ENCODE data around the gene TENT4A. TPM values are rescaled to one million over a fixed set of nuclear protein-coding genes. Genes with fewer than 3 reads are reported as not detected.

Gene TENT4A
- total RNA-seq, 1 experiment from 2014 or later: 39.3 TPM

DNA sequence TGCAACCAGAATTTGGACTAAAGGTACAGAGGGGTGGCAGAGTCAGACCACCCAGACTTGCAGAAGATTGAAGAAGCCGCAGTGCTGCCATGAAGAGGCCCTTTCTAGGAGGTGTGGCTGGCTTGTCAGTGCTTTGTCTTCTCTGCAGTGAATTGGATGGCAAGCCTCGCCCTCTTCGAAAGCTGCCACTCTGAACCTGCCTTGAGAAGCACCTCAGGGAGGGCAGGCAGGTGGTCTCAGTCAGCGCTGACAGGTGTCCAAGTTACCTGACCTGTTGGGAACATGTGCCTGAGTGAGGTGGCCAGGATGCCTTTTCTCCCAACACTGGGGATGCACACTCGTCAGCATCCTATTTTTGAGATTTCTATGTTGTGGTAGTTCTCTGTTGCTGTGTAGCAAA, 6.2 kb downstream of the TENT4A start:
- DNase-seq: no peak

DNA sequence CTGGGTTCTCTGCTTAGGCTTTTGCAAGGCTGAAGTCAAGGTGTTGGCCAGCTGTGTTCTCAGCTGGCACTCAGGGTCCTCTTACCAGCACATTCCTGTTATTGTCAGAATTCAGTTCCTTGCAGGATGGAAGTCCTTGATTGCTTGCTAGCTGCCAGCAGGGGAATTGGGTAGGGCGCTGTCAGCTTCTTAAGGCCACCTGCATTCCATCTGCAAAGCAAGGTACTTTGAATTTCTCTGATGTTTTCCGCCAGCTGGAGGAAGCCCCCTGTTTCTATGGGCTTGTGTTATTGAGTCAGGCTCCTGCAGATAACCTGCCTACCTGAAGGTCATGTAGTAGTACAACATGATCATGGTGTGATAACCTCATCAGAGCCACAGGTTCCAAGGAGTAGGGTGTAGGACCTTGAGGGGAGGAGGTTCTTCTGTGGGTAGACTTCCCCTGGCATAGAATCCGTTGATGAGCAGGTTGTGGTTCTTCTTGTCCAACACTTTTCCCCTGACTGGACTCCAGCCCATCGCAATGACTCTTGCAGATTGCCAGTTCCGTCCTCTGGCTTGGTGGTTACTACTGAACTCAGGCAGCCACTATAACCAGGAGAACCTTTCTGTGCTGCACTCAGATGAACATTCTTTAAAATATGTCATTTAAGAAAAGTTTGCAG, 6.8 kb downstream of the TENT4A start:
- no peaks in the 10 kb centered on the region for H3K27me3 ChIP-seq (ENCODE audit: low read length)
- ChIA-PET POLR2A (ENCODE audit: unreplicated experiment) (no interaction called here), CTCF (no interaction called here)
- H4K20me1 ChIP-seq (ENCODE audit: low read length): peaks cover 86% of the 10 kb centered on the region
- BruUV-seq (replicated peaks): no TSS peak
- H3K9me3 ChIP-seq (ENCODE audit: low read length): no peaks in the 10 kb centered on the region
- H3K4me1 ChIP-seq (ENCODE audit: insufficient read depth, low read length): peaks cover 32% of the 10 kb centered on the region
- no peaks in the 10 kb centered on the region for H3F3A ChIP-seq (ENCODE audit: low read length, unreplicated experiment)
- no peak overlapping the region for H3K4me2 ChIP-seq (ENCODE audit: low read length)
- no peak overlapping the region for H3K27ac ChIP-seq (ENCODE audit: low read length)
- H3K9ac ChIP-seq (ENCODE audit: low read length): no peak overlapping the region
- H3K4me3 ChIP-seq (ENCODE audit: low read length): no peak overlapping the region
- intact Hi-C loops (cut with micrococcal nuclease): no loop called here
- H3K79me2 ChIP-seq (ENCODE audit: low read length): peaks cover 99% of the 10 kb centered on the region
- H3K36me3 ChIP-seq (ENCODE audit: low read depth, low read length): peaks cover 22% of the 10 kb centered on the region
- DNase-seq (no peak), ATAC-seq (no peak)
- TF ChIP-seq EZH2phosphoT487 (IDR thresholded peaks at IDR 0.05; ENCODE audit: borderline replicate concordance, low read length) (no peak), EZH2 (IDR thresholded peaks at IDR 0.05; ENCODE audit: low read length, unreplicated experiment) (no peak)
- TF ChIP-seq, protein P1, sequence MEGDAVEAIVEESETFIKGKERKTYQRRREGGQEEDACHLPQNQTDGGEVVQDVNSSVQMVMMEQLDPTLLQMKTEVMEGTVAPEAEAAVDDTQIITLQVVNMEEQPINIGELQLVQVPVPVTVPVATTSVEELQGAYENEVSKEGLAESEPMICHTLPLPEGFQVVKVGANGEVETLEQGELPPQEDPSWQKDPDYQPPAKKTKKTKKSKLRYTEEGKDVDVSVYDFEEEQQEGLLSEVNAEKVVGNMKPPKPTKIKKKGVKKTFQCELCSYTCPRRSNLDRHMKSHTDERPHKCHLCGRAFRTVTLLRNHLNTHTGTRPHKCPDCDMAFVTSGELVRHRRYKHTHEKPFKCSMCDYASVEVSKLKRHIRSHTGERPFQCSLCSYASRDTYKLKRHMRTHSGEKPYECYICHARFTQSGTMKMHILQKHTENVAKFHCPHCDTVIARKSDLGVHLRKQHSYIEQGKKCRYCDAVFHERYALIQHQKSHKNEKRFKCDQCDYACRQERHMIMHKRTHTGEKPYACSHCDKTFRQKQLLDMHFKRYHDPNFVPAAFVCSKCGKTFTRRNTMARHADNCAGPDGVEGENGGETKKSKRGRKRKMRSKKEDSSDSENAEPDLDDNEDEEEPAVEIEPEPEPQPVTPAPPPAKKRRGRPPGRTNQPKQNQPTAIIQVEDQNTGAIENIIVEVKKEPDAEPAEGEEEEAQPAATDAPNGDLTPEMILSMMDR (conservative IDR thresholded peaks at IDR 0.05; ENCODE audit: low read depth, low read length): no peak
- H3K9me2 ChIP-seq (replicated peaks; ENCODE audit: low read length): no peaks in the 10 kb centered on the region
- H2AFZ ChIP-seq (ENCODE audit: low read length): no peak overlapping the region

More for the DNA sequence above, 6.2 kb downstream of the TENT4A start:
- TF ChIP-seq, protein P1 (conservative IDR thresholded peaks at IDR 0.05; ENCODE audit: low read depth, low read length): no peak
- no peak for TF ChIP-seq EZH2phosphoT487 (IDR thresholded peaks at IDR 0.05; ENCODE audit: borderline replicate concordance, low read length)
- no peak for TF ChIP-seq EZH2 (IDR thresholded peaks at IDR 0.05; ENCODE audit: low read length, unreplicated experiment)
- ATAC-seq: no peak
- Histone ChIP-seq H3K79me2 (ENCODE audit: low read length) (peaks cover 99% of the 10 kb centered on the region), H3K27me3 (ENCODE audit: low read length) (no peaks in the 10 kb centered on the region), H3K4me1 (ENCODE audit: insufficient read depth, low read length) (peaks cover 32% of the 10 kb centered on the region), H3K9me2 (replicated peaks; ENCODE audit: low read length) (no peaks in the 10 kb centered on the region), H3F3A (ENCODE audit: low read length, unreplicated experiment) (no peaks in the 10 kb centered on the region), H3K9me3 (ENCODE audit: low read length) (no peaks in the 10 kb centered on the region), H3K4me2 (ENCODE audit: low read length) (no peak overlapping the region), H3K9ac (ENCODE audit: low read length) (no peak overlapping the region), H3K4me3 (ENCODE audit: low read length) (no peak overlapping the region), H2AFZ (ENCODE audit: low read length) (no peak overlapping the region), H3K27ac (ENCODE audit: low read length) (no peak overlapping the region), H3K36me3 (ENCODE audit: low read depth, low read length) (peaks cover 21% of the 10 kb centered on the region), H4K20me1 (ENCODE audit: low read length) (peaks cover 86% of the 10 kb centered on the region)
- POLR2A ChIA-PET (ENCODE audit: unreplicated experiment): no interaction called here
- CTCF ChIA-PET: no interaction called here
- BruUV-seq (replicated peaks): no TSS peak
- intact Hi-C loops (cut with micrococcal nuclease): no loop called here

DNA sequence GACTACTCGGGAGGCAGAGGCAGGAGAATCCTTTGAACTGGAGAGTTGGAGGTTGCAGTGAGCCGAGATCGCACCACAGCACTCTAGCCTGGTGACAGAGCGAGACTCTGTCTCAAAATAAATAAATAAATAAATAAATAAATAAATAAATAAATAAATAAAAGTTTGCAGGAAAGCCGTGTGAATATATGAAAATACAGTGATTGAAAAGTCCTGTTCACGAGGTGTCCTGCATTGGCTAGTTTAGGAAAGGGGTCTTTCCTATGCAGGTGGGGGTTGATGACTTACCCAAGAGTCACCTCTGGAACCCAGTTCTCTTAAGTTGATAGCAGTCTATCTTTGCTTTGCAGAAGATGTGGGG, 7.3 kb downstream of the TENT4A start:
- H3K4me1 ChIP-seq (ENCODE audit: insufficient read depth, low read length): peaks cover 31% of the 10 kb centered on the region
- no peak for DNase-seq
- ChIA-PET CTCF (no interaction called here), POLR2A (ENCODE audit: unreplicated experiment) (no interaction called here)
- H3K9ac ChIP-seq (ENCODE audit: low read length): no peak overlapping the region
- H3K9me2 ChIP-seq (replicated peaks; ENCODE audit: low read length): no peaks in the 10 kb centered on the region
- no peak overlapping the region for H2AFZ ChIP-seq (ENCODE audit: low read length)
- peaks cover 99% of the 10 kb centered on the region for H3K79me2 ChIP-seq (ENCODE audit: low read length)
- no peaks in the 10 kb centered on the region for H3K9me3 ChIP-seq (ENCODE audit: low read length)
- no peak for ATAC-seq
- no peak overlapping the region for H3K4me2 ChIP-seq (ENCODE audit: low read length)
- no peaks in the 10 kb centered on the region for H3F3A ChIP-seq (ENCODE audit: low read length, unreplicated experiment)
- intact Hi-C loops (cut with micrococcal nuclease): no loop called here
- no peak overlapping the region for H3K4me3 ChIP-seq (ENCODE audit: low read length)
- TF ChIP-seq EZH2phosphoT487 (IDR thresholded peaks at IDR 0.05; ENCODE audit: borderline replicate concordance, low read length) (no peak), EZH2 (IDR thresholded peaks at IDR 0.05; ENCODE audit: low read length, unreplicated experiment) (no peak)
- TF ChIP-seq, protein P1 (conservative IDR thresholded peaks at IDR 0.05; ENCODE audit: low read depth, low read length): no peak
- peaks cover 84% of the 10 kb centered on the region for H4K20me1 ChIP-seq (ENCODE audit: low read length)
- no TSS peak for BruUV-seq (replicated peaks)
- H3K27ac ChIP-seq (ENCODE audit: low read length): no peak overlapping the region
- no peaks in the 10 kb centered on the region for H3K27me3 ChIP-seq (ENCODE audit: low read length)
- peaks cover 24% of the 10 kb centered on the region for H3K36me3 ChIP-seq (ENCODE audit: low read depth, low read length)

Data from PC-3 (cell line).